ENCODE results near the gene MEF2B. TPM values are rescaled to one million over a fixed set of nuclear protein-coding genes. Genes with fewer than 3 reads are reported as not detected.
A peak's percentile ranks its signal among the peaks of the same experiment; 100 is the strongest.

The MEF2B gene
- polyA plus RNA-seq, 1 donor from 2014 or later, result 0.22 TPM

- Histone ChIP-seq H3K79me2 (replicated peaks; ENCODE audit: insufficient read depth, low read length) (peaks cover 42% of the 10 kb centered on the region), H3K9ac (ENCODE audit: low read length) (peak within 1 kb of the TSS; percentile 96), H3K36me3 (ENCODE audit: insufficient read depth, low read length) (no peaks in the 10 kb centered on the region), H3K4me2 (ENCODE audit: low read length) (peak within 1 kb of the TSS; percentile 98), H3K27ac (ENCODE audit: low read length) (peak within 1 kb of the TSS; percentile 88), H4K20me1 (ENCODE audit: insufficient read depth) (no peaks in the 10 kb centered on the region), H3F3A (ENCODE audit: insufficient read depth, low read length, poor library complexity, severe bottlenecking) (no peaks in the 10 kb centered on the region), H3K9me3 (ENCODE audit: low read length) (no peaks in the 10 kb centered on the region), H2AFZ (ENCODE audit: low read depth, low read length) (peak within 1 kb of the TSS; percentile 65), H3K4me3 (ENCODE audit: low read length) (peak within 1 kb of the TSS; percentile 98), H3K27me3 (ENCODE audit: insufficient read depth, low read depth, low read length) (no peaks in the 10 kb centered on the region), H3K9me2 (ENCODE audit: insufficient read depth, low read length) (no peaks in the 10 kb centered on the region)
- TF ChIP-seq CTCF (IDR thresholded peaks at IDR 0.05; ENCODE audit: poor library complexity, severe bottlenecking) (no peak), REST (IDR thresholded peaks at IDR 0.05; ENCODE audit: borderline replicate concordance) (peak; percentile 80), SMC3 (conservative IDR thresholded peaks at IDR 0.05; ENCODE audit: poor library complexity) (peak; percentile 42), POLR2AphosphoS5 (IDR thresholded peaks at IDR 0.05) (peak; percentile 98), EZH2 (IDR thresholded peaks at IDR 0.05; ENCODE audit: borderline replicate concordance, insufficient read depth, low read length, poor library complexity, severe bottlenecking) (no peak), RAD21 (conservative IDR thresholded peaks at IDR 0.05) (peak; percentile 37), TAF1 (IDR thresholded peaks at IDR 0.05; ENCODE audit: low read depth) (peak; percentile 87), MXI1 (conservative IDR thresholded peaks at IDR 0.05; ENCODE audit: poor library complexity, severe bottlenecking) (peak; percentile 39), EP300 (conservative IDR thresholded peaks at IDR 0.05; ENCODE audit: poor library complexity, severe bottlenecking) (no peak)
Measured at GRCh38 chr19:19211499-19212420, 41.7 kb upstream of the MEF2B start, which contains the start of gene NCAN. Gene NCAN (plus strand): TSS chr19:19211958. CDS start chr19:19216954, 4,996 bp downstream.

- Histone ChIP-seq H3K9ac (ENCODE audit: low read length) (no peak overlapping the region), H3K4me3 (ENCODE audit: low read length) (no peak overlapping the region), H3K79me2 (replicated peaks; ENCODE audit: insufficient read depth, low read length) (peaks cover 30% of the 10 kb centered on the region), H3F3A (ENCODE audit: insufficient read depth, low read length, poor library complexity, severe bottlenecking) (no peaks in the 10 kb centered on the region), H3K9me3 (ENCODE audit: low read length) (no peaks in the 10 kb centered on the region), H2AFZ (ENCODE audit: low read depth, low read length) (no peak overlapping the region), H3K36me3 (ENCODE audit: insufficient read depth, low read length) (no peaks in the 10 kb centered on the region), H3K27me3 (ENCODE audit: insufficient read depth, low read depth, low read length) (no peaks in the 10 kb centered on the region), H3K4me2 (ENCODE audit: low read length) (no peak overlapping the region), H3K27ac (ENCODE audit: low read length) (no peak overlapping the region), H3K9me2 (ENCODE audit: insufficient read depth, low read length) (no peaks in the 10 kb centered on the region), H4K20me1 (ENCODE audit: insufficient read depth) (no peaks in the 10 kb centered on the region)
- TF ChIP-seq EZH2 (IDR thresholded peaks at IDR 0.05; ENCODE audit: borderline replicate concordance, insufficient read depth, low read length, poor library complexity, severe bottlenecking) (no peak), RAD21 (conservative IDR thresholded peaks at IDR 0.05) (no peak), MXI1 (conservative IDR thresholded peaks at IDR 0.05; ENCODE audit: poor library complexity, severe bottlenecking) (no peak), POLR2AphosphoS5 (IDR thresholded peaks at IDR 0.05) (no peak), REST (IDR thresholded peaks at IDR 0.05; ENCODE audit: borderline replicate concordance) (no peak), SMC3 (conservative IDR thresholded peaks at IDR 0.05; ENCODE audit: poor library complexity) (no peak), EP300 (conservative IDR thresholded peaks at IDR 0.05; ENCODE audit: poor library complexity, severe bottlenecking) (no peak), CTCF (IDR thresholded peaks at IDR 0.05; ENCODE audit: poor library complexity, severe bottlenecking) (no peak), TAF1 (IDR thresholded peaks at IDR 0.05; ENCODE audit: low read depth) (no peak)
Measured at GRCh38 chr19:19209372-19209771, 39.3 kb upstream of the MEF2B start.
